ENCODE measurements around the gene CLEC11A.

DNA sequence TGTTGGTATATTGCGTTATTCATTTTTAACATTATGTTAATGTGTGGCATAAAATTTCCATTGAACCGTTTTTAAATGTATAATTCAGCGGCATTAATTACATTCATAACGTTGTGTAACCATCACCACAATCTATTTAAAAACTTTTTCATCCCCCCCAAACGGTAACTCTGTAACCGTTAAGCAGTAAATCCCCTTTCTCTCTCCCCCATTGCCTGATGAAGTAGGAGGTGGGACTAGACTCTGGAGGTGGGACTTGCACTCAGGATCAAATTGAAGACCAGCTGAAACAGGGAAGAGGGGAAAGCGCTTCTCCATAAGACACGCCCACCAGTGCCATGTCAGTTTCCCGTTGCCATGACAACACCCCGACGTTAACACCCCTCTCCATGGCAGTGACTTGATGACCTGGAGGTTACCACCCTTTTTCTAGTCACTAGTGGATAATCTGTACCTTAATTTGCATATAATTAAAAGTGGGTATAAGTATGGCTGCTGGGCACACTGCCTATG is 16.8 kb downstream of the CLEC11A start:
- no peak for TF ChIP-seq POLR2AphosphoS5 (IDR thresholded peaks at IDR 0.05; ENCODE audit: insufficient read depth in 1 of 2, low read depth in 1 of 2)
- TF ChIP-seq, protein P1, sequence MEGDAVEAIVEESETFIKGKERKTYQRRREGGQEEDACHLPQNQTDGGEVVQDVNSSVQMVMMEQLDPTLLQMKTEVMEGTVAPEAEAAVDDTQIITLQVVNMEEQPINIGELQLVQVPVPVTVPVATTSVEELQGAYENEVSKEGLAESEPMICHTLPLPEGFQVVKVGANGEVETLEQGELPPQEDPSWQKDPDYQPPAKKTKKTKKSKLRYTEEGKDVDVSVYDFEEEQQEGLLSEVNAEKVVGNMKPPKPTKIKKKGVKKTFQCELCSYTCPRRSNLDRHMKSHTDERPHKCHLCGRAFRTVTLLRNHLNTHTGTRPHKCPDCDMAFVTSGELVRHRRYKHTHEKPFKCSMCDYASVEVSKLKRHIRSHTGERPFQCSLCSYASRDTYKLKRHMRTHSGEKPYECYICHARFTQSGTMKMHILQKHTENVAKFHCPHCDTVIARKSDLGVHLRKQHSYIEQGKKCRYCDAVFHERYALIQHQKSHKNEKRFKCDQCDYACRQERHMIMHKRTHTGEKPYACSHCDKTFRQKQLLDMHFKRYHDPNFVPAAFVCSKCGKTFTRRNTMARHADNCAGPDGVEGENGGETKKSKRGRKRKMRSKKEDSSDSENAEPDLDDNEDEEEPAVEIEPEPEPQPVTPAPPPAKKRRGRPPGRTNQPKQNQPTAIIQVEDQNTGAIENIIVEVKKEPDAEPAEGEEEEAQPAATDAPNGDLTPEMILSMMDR (IDR thresholded peaks at IDR 0.05): no peak
